GM12878 (cell line): ENCODE results near the gene NINL. TPM values are rescaled to one million over a fixed set of nuclear protein-coding genes. Genes with fewer than 3 reads are reported as not detected.

Experiments used
- ATAC-seq: fragments of 200-7000 bp; cut with Tn5 transposase; 3 replicates; pipeline ENCODE4 v1.9.1; 2020; ENCODE audit warnings: mild to moderate bottlenecking, moderate library complexity
- BruUV-seq: library from RNA; stranded (reverse); fragments of 400-500 nt; replicated peaks from 2 replicates; lab custom pipeline; 2021; lab: Mats Ljungman, UMichigan
- CTCF ChIA-PET: fragments of 300-600 bp; sonication (Branson Sonifier 250); formaldehyde crosslinking; extraction: SDS; loops from one replicate; lab custom pipeline; 2021; ENCODE audit warnings: inconsistent platforms; lab: Yijun Ruan, JAX
- POLR2A ChIA-PET: fragments of 350-600 bp; formaldehyde crosslinking; extraction: SDS; loops from one replicate; lab custom pipeline; 2021; ENCODE audit warnings: inconsistent platforms; lab: Charles Lee
- RAD21 ChIA-PET: fragments of 300-600 bp; sonication (Branson Sonifier 250); formaldehyde crosslinking; loops from one replicate; lab custom pipeline; 2023; ENCODE audit warnings: antibody characterized with exemption; ENCODE audit not compliant: unreplicated experiment; lab: Charles Lee
- SMC1A ChIA-PET: fragments of 300-600 bp; sonication (Branson Sonifier 250); formaldehyde crosslinking; loops from one replicate; lab custom pipeline; 2023; ENCODE audit not compliant: unreplicated experiment, uncharacterized antibody; lab: Charles Lee
- DNase-seq: peaks from one replicate; pipeline ENCODE4 v3.0.0-alpha.2; 2011; ENCODE audit warnings: low read depth, low spot score
- FAIRE-seq: peaks from 3 replicates; lab custom pipeline; 2011; peaks lifted over from hg19 to GRCh38; lab: Jason Lieb, UNC
- H2AFZ ChIP-seq: 2 replicates; pipeline ENCODE4 v1.6.0; 2011; ENCODE audit warnings: low read depth, low read length, control low read depth; ENCODE audit not compliant: control insufficient read depth
- H3K27ac ChIP-seq: 2 replicates; pipeline ENCODE4 v1.5.1; 2011; ENCODE audit warnings: control low read depth; ENCODE audit not compliant: control insufficient read depth, insufficient read depth
- H3K27me3 ChIP-seq, 2 experiments: replicated peaks in 1 of 2; 2 replicates each; pipeline versions ENCODE4 v1.6.0 to v1.6.1; 2011; ENCODE audit warnings: low read length in 1 of 2; ENCODE audit not compliant: control insufficient read depth in 2 of 2, insufficient read depth in 2 of 2
- H3K36me3 ChIP-seq, 2 experiments: 2 replicates each; pipeline ENCODE4 v1.5.1; 2011; ENCODE audit warnings: low read length in 1 of 2; ENCODE audit not compliant: control insufficient read depth in 2 of 2, insufficient read depth in 2 of 2
- H3K4me1 ChIP-seq: 2 replicates; pipeline ENCODE4 v1.6.1; 2011; ENCODE audit warnings: mild to moderate bottlenecking, low read length, moderate library complexity, mixed read lengths; ENCODE audit not compliant: control insufficient read depth, insufficient read depth
- H3K4me2 ChIP-seq: 2 replicates; pipeline ENCODE4 v1.6.0; 2011; ENCODE audit warnings: control low read depth; ENCODE audit not compliant: control insufficient read depth, insufficient read depth
- H3K4me3 ChIP-seq: fragments of 200-600 bp; sonication (generic); 2 replicates; pipeline ENCODE4 v1.5.1; 2016
- H3K79me2 ChIP-seq: 2 replicates; pipeline ENCODE4 v1.6.0; 2011; ENCODE audit warnings: low read length; ENCODE audit not compliant: control insufficient read depth, insufficient read depth
- H3K9ac ChIP-seq: 2 replicates; pipeline ENCODE4 v1.8.0; 2011; ENCODE audit warnings: low read length, control low read depth, mixed read lengths; ENCODE audit not compliant: control insufficient read depth, insufficient read depth
- H3K9me3 ChIP-seq: replicated peaks from 3 replicates; pipeline ENCODE4 v1.5.1; 2011; ENCODE audit warnings: mild to moderate bottlenecking, low read length; ENCODE audit not compliant: control insufficient read depth, insufficient read depth
- H4K20me1 ChIP-seq: 2 replicates; pipeline ENCODE4 v1.6.0; 2011; ENCODE audit not compliant: control insufficient read depth, insufficient read depth
- CREM ChIP-seq: IDR thresholded peaks from 2 replicates; pipeline ENCODE4 v1.6.1; 2014; ENCODE audit warnings: antibody characterized with exemption, low read depth
- EGR1 ChIP-seq, 2 experiments: IDR thresholded peaks; 1 replicate in 1 of 2; 2 replicates in 1 of 2; pipeline ENCODE4 v1.6.1; 2011 to 2012; ENCODE audit warnings: low read depth in 2 of 2, low read length in 2 of 2, borderline replicate concordance in 1 of 2, mild to moderate bottlenecking in 1 of 2, moderate library complexity in 1 of 2
- ELK1 ChIP-seq: IDR thresholded peaks from 2 replicates; pipeline ENCODE4 v1.6.1; 2012; ENCODE audit warnings: low read depth, low read length, improper control_type of control experiment
- FOS ChIP-seq: IDR thresholded peaks from 3 replicates; pipeline ENCODE4 v1.6.1; 2011; ENCODE audit warnings: borderline replicate concordance; ENCODE audit not compliant: insufficient read length; ENCODE audit errors: extremely low read depth
- HCFC1 ChIP-seq: fragments of 150-350 bp; IDR thresholded peaks from 2 replicates; pipeline ENCODE4 v1.6.1; 2014; ENCODE audit warnings: low read length
- NFXL1 ChIP-seq: fragments of 450-650 bp; IDR thresholded peaks from 2 replicates; pipeline ENCODE4 v1.6.1; 2017; ENCODE audit warnings: antibody characterized with exemption, mild to moderate bottlenecking, borderline replicate concordance
- NR2C1 ChIP-seq: fragments of 450-650 bp; IDR thresholded peaks from 2 replicates; pipeline ENCODE4 v1.6.1; 2017; ENCODE audit warnings: antibody characterized with exemption, mild to moderate bottlenecking, moderate library complexity
- PBX3 ChIP-seq: IDR thresholded peaks from 2 replicates; pipeline ENCODE4 v1.6.1; 2011; ENCODE audit warnings: mild to moderate bottlenecking, low read depth, low read length, moderate library complexity; ENCODE audit not compliant: insufficient replicate concordance
- PKNOX1 ChIP-seq: fragments of 450-650 bp; IDR thresholded peaks from 2 replicates; pipeline ENCODE4 v1.6.1; 2016; ENCODE audit warnings: mild to moderate bottlenecking
- SMAD1 ChIP-seq: fragments of 450-650 bp; IDR thresholded peaks from 2 replicates; pipeline ENCODE4 v1.6.1; 2018; ENCODE audit warnings: mild to moderate bottlenecking, low read depth; ENCODE audit not compliant: partially characterized antibody
- STAT1 ChIP-seq: fragments of 450-650 bp; conservative IDR thresholded peaks from 2 replicates; pipeline ENCODE4 v1.6.1; 2014; ENCODE audit warnings: antibody characterized with exemption, mild to moderate bottlenecking
- TCF3 ChIP-seq: IDR thresholded peaks from 2 replicates; pipeline ENCODE4 v1.6.1; 2012; ENCODE audit warnings: low read depth, mild to moderate bottlenecking, low read length, borderline replicate concordance; ENCODE audit not compliant: insufficient read depth
- USF1 ChIP-seq: IDR thresholded peaks from 2 replicates; pipeline ENCODE4 v1.6.1; 2011; ENCODE audit warnings: borderline replicate concordance, low read depth, mild to moderate bottlenecking, moderate library complexity, mixed read lengths, low read length; ENCODE audit not compliant: insufficient read depth; ENCODE audit errors: extremely low read length
- ZBTB4 ChIP-seq: fragments of 450-650 bp; formaldehyde crosslinking; IDR thresholded peaks from 2 replicates; pipeline ENCODE4 v1.4.0; 2022; ENCODE audit warnings: mild to moderate bottlenecking, moderate library complexity
- WGBS: methylation state at CpG from one replicate; pipeline ENCODE4 v1.1.6; 2016; ENCODE audit warnings: low lambda C conversion rate; ENCODE audit not compliant: insufficient replicate concordance, insufficient coverage; ENCODE audit errors: missing lambda C conversion rate; 5-methylcytosine and 5-hydroxymethylcytosine counted together
- in situ Hi-C: fragments of 300-500 bp; cut with MboI; formaldehyde crosslinking; loops from 9 replicates; pipeline ENCODE4 v1.14.3; 2018; ENCODE audit warnings: mixed read lengths
- intact Hi-C: fragments of 100-400 bp; cut with micrococcal nuclease; formaldehyde crosslinking; loops from one replicate; pipeline ENCODE4 v1.14.2; 2022; ENCODE audit not compliant: unreplicated experiment
- polyA plus RNA-seq, 11 experiments: library from polyadenylated mRNA; depleted of rRNA in 4 of 11; unstranded in 6 of 11; stranded (reverse) in 5 of 11; fragments of >200 nt; fragmentation: Nextera tagmentation in 4 of 11; fragmentation: Illumina TruSeq in 1 of 11; extraction: Ambion mirVana in 4 of 11; extraction: Trizol in 1 of 11; gene quantifications; 1 replicate in 1 of 11; 2 replicates in 10 of 11; pipeline versions ENCODE4 v1.2.1 to v1.2.3, GENCODE V29; 2011 to 2016; ENCODE audit warnings: inconsistent platforms in 2 of 11, missing spikeins in 2 of 11, low read depth in 1 of 11
- total RNA-seq, 4 experiments: library from RNA; depleted of rRNA in 3 of 4; stranded (reverse); fragments of >200 nt in 3 of 4; fragmentation: Illumina TruSeq in 1 of 4; extraction: Trizol in 1 of 4; gene quantifications; 2 replicates each; pipeline versions ENCODE4 v1.2.1 to v1.2.3, GENCODE V29; 2013 to 2021

NINL gene
- total and polyA plus RNA-seq, 10 of the 15 experiments (the other 5 are each of a cell fraction or from before 2014, with no cell fraction given), result 0.04 to 0.77 (median 0.23) TPM; not detected in 1

- TF ChIP-seq ZBTB4 (CRISPR knock-in tag) (no peak), HCFC1 (no peak), USF1 (no peak), STAT1 (no peak), SMAD1 (no peak), EGR1 (IDR thresholded peaks at IDR 0.05; ENCODE audit: borderline replicate concordance in 1 of 2, low read depth in 2 of 2, low read length in 2 of 2) (no peak), TCF3 (no peak)
Measured at GRCh38 chr20:25629816-25630499, 44.6 kb upstream of the NINL start (continued).

- Histone ChIP-seq H3K4me2 (no peak overlapping the region), H3K4me3 (no peak overlapping the region), H3K4me1 (peaks cover 3% of the 10 kb centered on the region; the same call in 1 of the 2 replicates), H3K36me3 (no peaks in the 10 kb centered on the region), H3K27ac (no peak overlapping the region), H2AFZ (no peak overlapping the region), H3K27me3 (no peaks in the 10 kb centered on the region), H3K9ac (no peak overlapping the region), H4K20me1 (no peaks in the 10 kb centered on the region), H3K9me3 (peaks cover 2% of the 10 kb centered on the region; the same call in 1 of the 3 replicates), H3K79me2 (peaks cover 20% of the 10 kb centered on the region)
- ATAC-seq (no peak), FAIRE-seq (no peak), DNase-seq (no peak)
- POLR2A ChIA-PET, result no interaction called here
- intact Hi-C loops (loop anchor here (10.0 kb wide), 1 partner anchor 312 kb away; no protein-coding TSS in a partner anchor), in situ Hi-C loops (no loop called here)
- CTCF ChIA-PET, result no interaction called here
- no TSS peak for BruUV-seq
- RAD21 ChIA-PET, result no interaction called here
- 97% methylated on average over 9 of the region's 9 CpGs for WGBS
- SMC1A ChIA-PET, result no interaction called here
- TF ChIP-seq NR2C1 (no peak), PBX3 (no peak), FOS (no peak), ELK1 (no peak), CREM (no peak), NFXL1 (no peak), PKNOX1 (no peak)
Measured at GRCh38 chr20:25626779-25627178, 41.4 kb upstream of the NINL start.
